Subcutaneous adipose tissue (tissue), 4 donors: ENCODE measurements around the gene ARID5B. TPM values are rescaled to one million over a fixed set of nuclear protein-coding genes. Genes with fewer than 3 reads are reported as not detected.

Experiments used
- total RNA-seq, 4 donors: library from RNA; depleted of rRNA; stranded (reverse); fragments of >200 nt; gene quantifications; one replicate each; pipeline ENCODE4 v1.1.0, GENCODE V29; 2016
- TF ChIP-seq, protein P1 (sequence below): fragments of 450-650 bp; IDR thresholded peaks from one replicate; pipeline ENCODE4 v1.5.1; 2016; ENCODE audit warnings: low read depth, mild to moderate bottlenecking, control low read depth, antibody characterized with exemption, moderate library complexity

Gene ARID5B
- total RNA-seq, 4 donors from 2014 or later = 61.4 to 193 (median 86.2) TPM

DNA sequence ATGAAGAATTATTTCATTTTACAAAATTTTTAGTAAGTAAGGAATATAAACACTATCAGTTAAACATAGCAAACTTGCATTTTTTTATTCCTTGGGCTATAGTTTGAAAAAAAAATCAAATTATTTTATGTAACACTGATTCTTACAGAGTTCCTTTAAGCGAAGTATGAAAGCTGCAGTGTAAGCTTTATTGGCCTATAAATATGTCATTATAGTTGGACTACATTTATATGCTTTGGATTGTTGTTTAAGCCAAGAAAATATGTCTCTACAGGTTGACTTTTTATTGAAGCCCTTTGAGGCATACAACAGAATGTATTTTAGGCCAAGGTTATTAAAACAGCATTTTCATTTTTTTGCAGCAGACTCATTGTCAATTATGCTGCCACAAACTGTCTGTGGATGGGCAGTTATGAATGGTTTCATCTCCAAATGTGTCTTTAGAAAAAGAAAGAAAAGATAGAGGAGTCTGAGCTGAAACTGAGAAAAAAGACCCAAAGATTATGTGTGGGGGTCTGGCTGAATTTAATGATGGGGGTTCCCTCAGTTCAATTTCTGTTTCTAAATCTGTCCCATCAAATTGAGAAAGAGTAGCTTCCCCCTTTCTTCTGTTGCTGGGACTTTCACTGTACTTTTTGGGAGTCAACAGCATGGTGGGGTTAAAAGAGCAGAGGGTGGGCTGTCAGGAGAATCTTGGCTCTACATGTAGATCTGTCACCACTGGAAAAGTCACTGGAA lies 43.1 kb downstream of the ARID5B start:
- TF ChIP-seq, protein P1, sequence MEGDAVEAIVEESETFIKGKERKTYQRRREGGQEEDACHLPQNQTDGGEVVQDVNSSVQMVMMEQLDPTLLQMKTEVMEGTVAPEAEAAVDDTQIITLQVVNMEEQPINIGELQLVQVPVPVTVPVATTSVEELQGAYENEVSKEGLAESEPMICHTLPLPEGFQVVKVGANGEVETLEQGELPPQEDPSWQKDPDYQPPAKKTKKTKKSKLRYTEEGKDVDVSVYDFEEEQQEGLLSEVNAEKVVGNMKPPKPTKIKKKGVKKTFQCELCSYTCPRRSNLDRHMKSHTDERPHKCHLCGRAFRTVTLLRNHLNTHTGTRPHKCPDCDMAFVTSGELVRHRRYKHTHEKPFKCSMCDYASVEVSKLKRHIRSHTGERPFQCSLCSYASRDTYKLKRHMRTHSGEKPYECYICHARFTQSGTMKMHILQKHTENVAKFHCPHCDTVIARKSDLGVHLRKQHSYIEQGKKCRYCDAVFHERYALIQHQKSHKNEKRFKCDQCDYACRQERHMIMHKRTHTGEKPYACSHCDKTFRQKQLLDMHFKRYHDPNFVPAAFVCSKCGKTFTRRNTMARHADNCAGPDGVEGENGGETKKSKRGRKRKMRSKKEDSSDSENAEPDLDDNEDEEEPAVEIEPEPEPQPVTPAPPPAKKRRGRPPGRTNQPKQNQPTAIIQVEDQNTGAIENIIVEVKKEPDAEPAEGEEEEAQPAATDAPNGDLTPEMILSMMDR = no peak

DNA sequence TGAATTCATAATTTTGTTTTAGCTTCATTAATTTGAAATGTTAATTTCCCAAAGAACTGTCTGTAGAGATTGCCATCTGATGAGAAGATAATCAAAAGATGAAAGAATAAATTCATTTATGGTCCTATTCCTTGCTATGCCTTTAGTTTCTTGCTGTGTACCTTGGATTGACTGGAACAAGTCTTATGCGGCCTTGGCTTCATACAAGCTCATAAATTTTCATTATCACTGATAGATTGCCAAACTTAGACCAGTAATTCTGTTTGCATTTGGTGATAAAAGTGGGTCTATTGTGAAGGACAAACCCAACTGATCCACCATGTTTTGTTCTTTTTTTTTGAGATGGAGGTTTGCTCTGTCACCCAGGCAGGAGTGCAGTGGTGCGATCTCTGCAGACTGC lies 48.2 kb downstream of the ARID5B start:
- TF ChIP-seq, protein P1 = no peak

DNA sequence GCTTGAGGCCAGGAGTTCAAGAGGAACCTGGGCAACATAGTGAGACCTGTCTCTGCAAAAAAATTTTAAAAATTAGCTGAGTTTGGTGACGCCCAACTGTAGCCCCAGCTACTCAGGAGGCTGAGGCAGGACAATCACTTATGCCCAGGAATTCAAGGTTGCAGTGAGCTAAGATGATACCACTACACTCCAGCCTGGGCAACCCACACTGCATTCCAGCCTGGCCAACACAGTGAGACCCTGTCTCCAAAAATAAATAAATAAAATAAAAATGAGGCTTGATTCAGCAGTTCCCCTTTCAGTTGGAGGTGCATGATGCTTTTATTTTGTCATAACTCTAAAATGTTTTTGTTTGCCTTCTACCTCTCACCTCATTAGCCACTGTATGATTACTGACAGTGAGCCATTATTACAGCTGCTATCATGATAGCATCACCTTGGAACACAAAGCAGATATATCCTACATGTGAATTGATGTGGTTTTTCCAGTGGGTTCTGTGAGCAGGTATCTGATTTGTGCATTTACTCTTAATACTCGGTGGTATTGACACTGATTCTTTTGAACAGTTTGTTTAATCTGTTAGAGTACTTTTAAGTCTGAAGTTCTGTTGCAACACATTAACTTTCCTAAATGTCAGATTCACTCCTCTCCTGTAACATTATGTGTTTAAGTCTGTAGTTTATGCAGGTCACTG lies 49.1 kb downstream of the ARID5B start:
- TF ChIP-seq, protein P1 = no peak

DNA sequence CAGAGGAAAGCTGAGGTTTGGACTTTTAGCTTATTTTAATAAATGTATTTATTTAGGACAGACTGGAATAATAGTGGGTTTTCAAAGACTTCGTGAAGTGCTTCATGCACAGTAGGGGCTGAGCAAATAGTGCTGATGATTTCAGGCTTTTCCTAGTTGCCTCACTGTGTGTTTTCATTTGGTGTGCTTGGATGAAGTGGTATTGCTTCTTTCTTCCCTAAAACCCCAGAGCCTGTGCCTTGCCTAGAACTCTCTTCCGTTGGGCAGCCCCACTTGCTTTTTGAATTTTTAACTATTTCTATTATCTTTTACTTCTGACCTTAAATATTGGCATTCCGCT lies 49.6 kb downstream of the ARID5B start:
- TF ChIP-seq, protein P1 = no peak

DNA sequence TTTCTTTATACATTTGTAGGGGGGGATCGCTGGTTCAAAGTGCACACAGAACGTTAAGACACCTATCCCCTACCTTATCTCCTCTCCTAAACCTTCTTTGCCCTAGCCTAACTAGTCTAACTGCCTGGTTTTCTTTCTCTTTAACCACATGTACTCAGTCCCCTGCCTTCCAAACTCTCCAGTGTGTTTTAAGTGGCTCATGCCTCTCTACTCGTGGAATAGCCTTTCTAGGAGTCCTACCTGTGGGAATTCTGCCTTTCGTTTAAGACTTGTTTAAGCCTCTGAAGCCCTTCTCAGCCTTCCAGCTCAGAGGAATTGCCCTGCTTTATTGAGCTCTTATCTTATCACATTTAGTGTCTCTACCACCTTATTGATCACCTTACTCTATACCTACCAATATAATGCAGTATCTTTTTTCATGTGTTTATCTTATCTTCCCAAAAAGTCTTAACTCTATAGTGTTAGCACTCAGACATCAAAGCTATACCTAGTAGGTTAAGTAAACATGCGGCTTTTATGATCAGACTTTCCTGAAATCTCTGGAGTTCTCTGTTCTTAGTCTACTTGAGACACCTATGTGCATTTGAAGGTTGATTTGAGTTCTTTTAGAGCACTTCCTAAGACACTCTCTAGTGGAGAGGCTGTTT lies 50.7 kb downstream of the ARID5B start:
- TF ChIP-seq, protein P1 = no peak

DNA sequence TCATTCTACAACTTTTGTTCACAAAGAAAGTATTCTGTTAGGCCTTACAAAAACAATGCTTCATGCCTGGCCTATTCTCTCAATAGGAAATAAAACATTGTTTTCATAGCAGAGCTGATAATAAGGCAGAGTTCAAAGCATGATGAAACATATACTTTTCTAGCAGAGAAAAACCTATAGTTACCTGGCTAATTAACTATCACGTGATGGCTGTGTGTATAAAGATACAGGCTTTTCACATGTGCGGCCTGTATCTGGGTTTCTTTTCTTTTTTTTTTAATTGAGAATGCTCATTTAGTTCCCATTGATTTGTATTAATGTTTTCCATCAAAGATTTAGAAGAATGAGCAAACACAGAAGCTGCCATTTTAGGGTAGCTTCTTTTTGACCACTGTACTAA lies 51.7 kb downstream of the ARID5B start:
- TF ChIP-seq, protein P1 = no peak

DNA sequence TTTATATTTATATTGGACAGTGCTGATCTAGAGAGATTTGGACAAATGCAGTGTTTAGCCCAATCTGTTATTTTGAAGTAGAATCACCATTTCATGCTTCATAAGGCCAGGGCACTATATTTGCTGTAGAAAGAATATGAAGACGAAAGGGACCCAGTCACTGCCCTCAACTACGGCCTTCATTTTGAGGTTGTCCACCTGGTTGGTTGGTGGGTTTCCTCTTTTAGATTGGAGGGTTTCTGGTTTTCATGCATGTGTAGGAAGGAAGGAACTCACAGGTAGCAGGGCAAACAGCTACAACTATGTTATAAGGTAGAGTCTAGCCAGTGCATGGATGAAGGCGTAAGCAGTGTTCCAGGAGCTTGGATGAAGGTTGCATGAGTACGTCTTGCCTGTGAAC lies 56.3 kb downstream of the ARID5B start:
- TF ChIP-seq, protein P1 = no peak
